Activated T-helper 2 cell treated with anti-CD3 and anti-CD28 coated beads, Interferon-gamma antibody, Interleukin-2, Interleukin-4, amounts not matched to agents 10 μg/mL and 5 μg/mL and 100 μg/mL, durations not matched to agents 14 hours and 24 hours and 36 hours (primary cell): ENCODE measurements around the gene CDHR5. TPM values are rescaled to one million over a fixed set of nuclear protein-coding genes. Genes with fewer than 3 reads are reported as not detected.
"Not testable (repeated sequence)": the region's sequence is repeated elsewhere in the genome, so short reads cannot be mapped to it uniquely, and the experiment has no call there.

ENCODE experiments used
- DNase-seq: peaks from one replicate; pipeline ENCODE4 v3.0.0; 2021; ENCODE audit warnings: low spot score
- H3K27ac Mint-ChIP-seq: one replicate; pipeline ENCODE4 v1.8.0; 2021; ENCODE audit warnings: mixed read lengths
- H3K27me3 Mint-ChIP-seq: one replicate; pipeline ENCODE4 v1.8.0; 2021; ENCODE audit warnings: low read depth, mixed read lengths
- H3K36me3 Mint-ChIP-seq: one replicate; pipeline ENCODE4 v1.8.0; 2021; ENCODE audit warnings: low read depth, mixed read lengths
- H3K4me1 Mint-ChIP-seq: one replicate; pipeline ENCODE4 v1.8.0; 2021; ENCODE audit warnings: low read depth, mixed read lengths
- H3K4me3 Mint-ChIP-seq: one replicate; pipeline ENCODE4 v1.8.0; 2021; ENCODE audit warnings: low read depth, mild to moderate bottlenecking, moderate library complexity, mixed read lengths
- H3K9me3 Mint-ChIP-seq: one replicate; pipeline ENCODE4 v1.8.0; 2021; ENCODE audit warnings: mixed read lengths
- intact Hi-C: fragments of 100-400 bp; cut with micrococcal nuclease; formaldehyde crosslinking; loops from one replicate; pipeline ENCODE4 v1.15.1; 2023
- total RNA-seq: library from RNA; stranded (reverse); gene quantifications from 2 replicates; pipeline ENCODE4 v1.2.3, GENCODE V29; 2022

The CDHR5 gene
- total RNA-seq, 1 donor from 2014 or later: not detected

GRCh38 chr11:655036-655726 is 30.4 kb upstream of the CDHR5 start:
- Mint-ChIP-seq H3K4me3 (no peak overlapping the region), H3K36me3 (peaks cover 27% of the 10 kb centered on the region), H3K4me1 (no peaks in the 10 kb centered on the region), H3K9me3 (no peaks in the 10 kb centered on the region), H3K27ac (no peak overlapping the region), H3K27me3 (no peaks in the 10 kb centered on the region)
- DNase-seq: no peak
- intact Hi-C loops: no loop called here

GRCh38 chr11:654444-654843 is 29.7 kb upstream of the CDHR5 start:
- H3K27ac Mint-ChIP-seq, H3K4me1 Mint-ChIP-seq, H3K27me3 Mint-ChIP-seq, H3K9me3 Mint-ChIP-seq, DNase-seq, intact Hi-C loops, H3K4me3 Mint-ChIP-seq: not testable (repeated sequence)
- H3K36me3 Mint-ChIP-seq: peaks cover 30% of the 10 kb centered on the region

GRCh38 chr11:653837-654236 is 29.1 kb upstream of the CDHR5 start:
- H3K4me3 Mint-ChIP-seq: no peak overlapping the region

DNA sequence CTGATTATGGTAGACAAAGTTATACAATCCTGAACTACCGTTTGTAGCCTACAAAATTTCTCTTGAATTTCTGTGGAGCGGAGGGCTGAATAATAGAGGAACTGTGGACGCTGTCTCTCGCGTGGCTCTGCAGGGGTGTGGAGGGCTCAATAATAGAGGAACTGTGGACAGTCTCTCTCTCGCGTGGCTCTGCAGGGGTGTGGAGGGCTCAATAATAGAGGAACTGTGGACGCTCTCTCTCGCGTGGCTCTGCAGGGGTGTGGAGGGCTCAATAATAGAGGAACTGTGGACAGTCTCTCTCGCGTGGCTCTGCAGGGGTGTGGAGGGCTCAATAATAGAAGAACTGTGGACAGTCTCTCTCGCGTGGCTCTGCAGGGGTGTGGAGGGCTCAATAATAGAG is 28.4 kb upstream of the CDHR5 start:
- H3K9me3 Mint-ChIP-seq, H3K4me1 Mint-ChIP-seq, H3K27ac Mint-ChIP-seq, DNase-seq, intact Hi-C loops, H3K4me3 Mint-ChIP-seq, H3K27me3 Mint-ChIP-seq: not testable (repeated sequence)
- H3K36me3 Mint-ChIP-seq: peaks cover 29% of the 10 kb centered on the region

More at GRCh38 chr11:653837-654236, 29.1 kb upstream of the CDHR5 start:
- no peaks in the 10 kb centered on the region for H3K9me3 Mint-ChIP-seq
- intact Hi-C loops: no loop called here
- no peaks in the 10 kb centered on the region for H3K4me1 Mint-ChIP-seq
- H3K27me3 Mint-ChIP-seq: no peaks in the 10 kb centered on the region
- no peak for DNase-seq
- peaks cover 30% of the 10 kb centered on the region for H3K36me3 Mint-ChIP-seq
- no peak overlapping the region for H3K27ac Mint-ChIP-seq

- Mint-ChIP-seq H3K36me3 (peaks cover 30% of the 10 kb centered on the region), H3K27ac (no peak overlapping the region), H3K4me3 (no peak overlapping the region), H3K9me3 (no peaks in the 10 kb centered on the region), H3K4me1 (no peaks in the 10 kb centered on the region), H3K27me3 (no peaks in the 10 kb centered on the region)
- DNase-seq: no peak
- intact Hi-C loops: no loop called here
Measured at GRCh38 chr11:650482-650881, 25.7 kb upstream of the CDHR5 start.

DNA sequence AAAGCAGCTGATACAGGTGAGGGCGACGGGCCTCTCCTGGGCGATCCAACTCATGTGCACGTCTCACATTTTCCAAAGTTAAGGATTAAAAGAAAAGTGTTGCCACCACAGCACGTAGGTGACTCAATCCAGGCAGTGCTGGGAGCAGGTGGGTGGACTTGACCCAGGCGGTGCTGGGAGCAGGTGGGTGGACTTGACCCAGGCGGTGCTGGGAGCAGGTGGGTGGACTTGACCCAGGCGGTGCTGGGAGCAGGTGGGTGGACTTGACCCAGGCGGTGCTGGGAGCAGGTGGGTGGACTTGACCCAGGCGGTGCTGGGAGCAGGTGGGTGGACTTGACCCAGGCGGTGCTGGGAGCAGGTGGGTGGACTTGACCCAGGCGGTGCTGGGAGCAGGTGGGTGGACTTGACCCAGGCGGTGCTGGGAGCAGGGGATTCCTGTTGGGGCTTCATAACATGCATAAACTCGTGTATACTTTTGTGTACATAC is 23.0 kb upstream of the CDHR5 start:
- H3K27ac Mint-ChIP-seq, H3K9me3 Mint-ChIP-seq, H3K27me3 Mint-ChIP-seq, H3K4me3 Mint-ChIP-seq, H3K4me1 Mint-ChIP-seq, intact Hi-C loops, DNase-seq: not testable (repeated sequence)
- H3K36me3 Mint-ChIP-seq: peaks cover 24% of the 10 kb centered on the region

GRCh38 chr11:646214-646613 is 21.5 kb upstream of the CDHR5 start:
- no peak for DNase-seq
- Mint-ChIP-seq H3K4me1 (no peaks in the 10 kb centered on the region), H3K27ac (no peak overlapping the region), H3K9me3 (no peaks in the 10 kb centered on the region), H3K27me3 (no peaks in the 10 kb centered on the region), H3K36me3 (peaks cover 17% of the 10 kb centered on the region), H3K4me3 (no peak overlapping the region)
- intact Hi-C loops: no loop called here

- Mint-ChIP-seq H3K4me1 (no peaks in the 10 kb centered on the region), H3K27me3 (no peaks in the 10 kb centered on the region), H3K36me3 (peaks cover 13% of the 10 kb centered on the region), H3K27ac (no peak overlapping the region), H3K4me3 (no peak overlapping the region), H3K9me3 (no peaks in the 10 kb centered on the region)
- intact Hi-C loops: no loop called here
- no peak for DNase-seq
Measured at GRCh38 chr11:645536-645935, 20.8 kb upstream of the CDHR5 start.

- Mint-ChIP-seq H3K36me3 (peaks cover 10% of the 10 kb centered on the region), H3K9me3 (no peaks in the 10 kb centered on the region), H3K27me3 (peaks cover 3% of the 10 kb centered on the region), H3K27ac (no peak overlapping the region), H3K4me3 (no peak overlapping the region), H3K4me1 (no peaks in the 10 kb centered on the region)
- intact Hi-C loops: no loop called here
- no peak for DNase-seq
Measured at GRCh38 chr11:643849-644738, 19.3 kb upstream of the CDHR5 start.

GRCh38 chr11:643366-643765 is 18.6 kb upstream of the CDHR5 start:
- H3K4me3 Mint-ChIP-seq: no peak overlapping the region
- H3K27me3 Mint-ChIP-seq: peaks cover 10% of the 10 kb centered on the region
- H3K9me3 Mint-ChIP-seq: no peaks in the 10 kb centered on the region
- H3K36me3 Mint-ChIP-seq: peaks cover 7% of the 10 kb centered on the region
- no peak for DNase-seq
- H3K4me1 Mint-ChIP-seq: no peaks in the 10 kb centered on the region
- intact Hi-C loops: no loop called here
- H3K27ac Mint-ChIP-seq: no peak overlapping the region

GRCh38 chr11:641806-642370 is 17.1 kb upstream of the CDHR5 start:
- H3K36me3 Mint-ChIP-seq: peaks cover 4% of the 10 kb centered on the region
- no peaks in the 10 kb centered on the region for H3K9me3 Mint-ChIP-seq
- intact Hi-C loops: no loop called here
- H3K27me3 Mint-ChIP-seq: peaks cover 17% of the 10 kb centered on the region
- no peak overlapping the region for H3K27ac Mint-ChIP-seq
- no peak overlapping the region for H3K4me3 Mint-ChIP-seq
- DNase-seq: no peak
- peaks cover 2% of the 10 kb centered on the region for H3K4me1 Mint-ChIP-seq

GRCh38 chr11:640021-640706 is 15.4 kb upstream of the CDHR5 start:
- Mint-ChIP-seq H3K4me3 (no peak overlapping the region), H3K36me3 (peaks cover 2% of the 10 kb centered on the region), H3K4me1 (peaks cover 3% of the 10 kb centered on the region), H3K27me3 (peaks cover 26% of the 10 kb centered on the region), H3K27ac (no peak overlapping the region), H3K9me3 (no peaks in the 10 kb centered on the region)
- intact Hi-C loops: no loop called here
- DNase-seq: no peak
